Left lung (tissue), 10 donors: ENCODE measurements around the gene PSMD7. TPM values are rescaled to one million over a fixed set of nuclear protein-coding genes. Genes with fewer than 3 reads are reported as not detected.
"Not testable (repeated sequence)": the region's sequence is repeated elsewhere in the genome, so short reads cannot be mapped to it uniquely, and the experiment has no call there.

ENCODE experiments used
- ATAC-seq: fragments of 200-7000 bp; cut with Tn5 transposase; one replicate; pipeline ENCODE4 v1.9.1; 2020; ENCODE audit warnings: moderate library complexity
- DNase-seq, 4 donors: peaks; one replicate each; pipeline ENCODE4 v3.0.0-alpha.2; 2013 to 2020
- H3K27ac ChIP-seq, 2 donors: fragments of 200-600 bp; sonication (generic) in 1 of 2; one replicate each; pipeline versions ENCODE4 v1.5.0 to v1.8.0; 2020 to 2021
- H3K27me3 ChIP-seq, 2 donors: fragments of 200-600 bp; sonication (generic) in 1 of 2; one replicate each; pipeline versions ENCODE4 v1.5.0 to v1.8.0; 2020 to 2021
- H3K36me3 ChIP-seq, 2 donors: fragments of 200-600 bp; sonication (generic) in 1 of 2; one replicate each; pipeline versions ENCODE4 v1.5.0 to v1.8.0; 2020 to 2021
- H3K4me1 ChIP-seq, 2 donors: fragments of 200-600 bp; one replicate each; pipeline ENCODE4 v1.8.0; 2021
- H3K4me3 ChIP-seq, 2 donors: fragments of 200-600 bp; sonication (generic) in 1 of 2; one replicate each; pipeline versions ENCODE4 v1.5.0 to v1.8.0; 2020 to 2021; ENCODE audit warnings: mild to moderate bottlenecking in 1 of 2
- H3K9me3 ChIP-seq, 2 donors: fragments of 200-600 bp; sonication (generic) in 1 of 2; one replicate each; pipeline versions ENCODE4 v1.5.0 to v1.8.0; 2020 to 2021
- intact Hi-C, 2 donors: fragments of 100-400 bp; cut with DNase I; formaldehyde crosslinking; loops; one replicate each; pipeline versions ENCODE4 v1.11.2 to v1.14.2; 2022
- polyA plus RNA-seq, 6 donors: library from polyadenylated mRNA; unstranded; fragments of 120-200 nt; gene quantifications; one replicate each; pipeline ENCODE4 v1.2.1, GENCODE V29; 2013; ENCODE audit not compliant: insufficient read length in 6 of 6
- total RNA-seq, 2 donors: library from RNA; stranded (reverse); fragmentation: NEBNext Ultra II Directional; extraction: Animal tissue kit (Norgen Biotek cat#: 25700); gene quantifications; one replicate each; pipeline ENCODE4 v1.2.1, GENCODE V29; 2021
- TF ChIP-seq, protein P1 (sequence below), 2 donors: fragments of 200-600 bp; sonication (generic) in 1 of 2; IDR thresholded peaks; one replicate each; pipeline versions ENCODE4 v1.5.0 to v1.8.0; 2021; ENCODE audit warnings: antibody characterized with exemption in 2 of 2
- donor health status: DM: no; HTN: yes; CAD: no.
- donor health status: DM: no; HTN: no; CAD: no.

PSMD7 gene
- total and polyA plus RNA-seq, 8 donors, result 50.8 to 85.3 (median 81.1) TPM

DNA sequence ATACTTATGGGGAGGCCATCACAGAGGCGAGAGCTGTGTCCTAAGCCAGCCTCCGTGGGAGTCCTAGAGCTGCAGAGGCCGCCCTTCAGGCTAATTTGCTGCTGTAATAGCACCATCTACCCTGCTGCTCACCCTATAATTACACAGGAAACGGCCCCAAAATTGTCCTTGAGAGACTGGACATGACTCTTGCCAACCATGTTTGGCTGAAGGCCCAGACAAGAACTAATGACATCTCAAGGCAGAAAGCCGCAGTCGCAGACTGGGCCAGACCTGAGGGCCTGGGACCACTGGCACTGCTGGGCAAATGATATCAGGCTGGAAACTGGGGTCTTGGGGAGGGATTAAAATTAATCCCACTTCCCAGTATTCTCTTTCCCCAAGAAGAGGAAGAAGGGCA, 24.1 kb downstream of the PSMD7 start:
- DNase-seq (peak in 1 of 4 donors; percentile 37), ATAC-seq (no peak)
- Histone ChIP-seq H3K27ac (no peak overlapping the region), H3K4me1 (peaks cover 0 to 9% of the 10 kb centered on the region in 2 donors), H3K9me3 (no peaks in the 10 kb centered on the region), H3K4me3 (no peak overlapping the region), H3K27me3 (no peaks in the 10 kb centered on the region), H3K36me3 (peaks cover 0 to 10% of the 10 kb centered on the region in 2 donors)
- intact Hi-C loops, result no loop called here
- TF ChIP-seq, protein P1, sequence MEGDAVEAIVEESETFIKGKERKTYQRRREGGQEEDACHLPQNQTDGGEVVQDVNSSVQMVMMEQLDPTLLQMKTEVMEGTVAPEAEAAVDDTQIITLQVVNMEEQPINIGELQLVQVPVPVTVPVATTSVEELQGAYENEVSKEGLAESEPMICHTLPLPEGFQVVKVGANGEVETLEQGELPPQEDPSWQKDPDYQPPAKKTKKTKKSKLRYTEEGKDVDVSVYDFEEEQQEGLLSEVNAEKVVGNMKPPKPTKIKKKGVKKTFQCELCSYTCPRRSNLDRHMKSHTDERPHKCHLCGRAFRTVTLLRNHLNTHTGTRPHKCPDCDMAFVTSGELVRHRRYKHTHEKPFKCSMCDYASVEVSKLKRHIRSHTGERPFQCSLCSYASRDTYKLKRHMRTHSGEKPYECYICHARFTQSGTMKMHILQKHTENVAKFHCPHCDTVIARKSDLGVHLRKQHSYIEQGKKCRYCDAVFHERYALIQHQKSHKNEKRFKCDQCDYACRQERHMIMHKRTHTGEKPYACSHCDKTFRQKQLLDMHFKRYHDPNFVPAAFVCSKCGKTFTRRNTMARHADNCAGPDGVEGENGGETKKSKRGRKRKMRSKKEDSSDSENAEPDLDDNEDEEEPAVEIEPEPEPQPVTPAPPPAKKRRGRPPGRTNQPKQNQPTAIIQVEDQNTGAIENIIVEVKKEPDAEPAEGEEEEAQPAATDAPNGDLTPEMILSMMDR (IDR thresholded peaks at IDR 0.05), result no peak

DNA sequence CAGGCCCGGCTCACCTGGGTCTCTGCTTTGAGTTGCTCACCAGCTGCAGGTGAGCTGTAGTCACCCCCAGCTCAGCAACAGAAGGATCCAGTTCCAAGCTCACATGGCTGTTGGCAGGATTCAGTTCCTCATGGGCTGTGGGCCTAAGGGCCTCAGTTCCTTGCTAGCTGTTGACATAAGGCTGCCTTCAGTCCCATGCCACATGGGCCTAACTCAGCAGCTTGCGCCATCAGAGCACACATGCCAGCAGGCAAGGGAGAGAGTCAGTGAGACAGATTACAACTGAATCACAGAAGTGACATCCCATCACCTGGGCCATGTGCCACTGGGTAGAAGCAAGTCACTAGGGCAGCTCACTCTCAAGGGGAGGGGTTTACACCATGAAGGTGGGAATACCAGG, 24.7 kb downstream of the PSMD7 start:
- peaks cover 0 to 9% of the 10 kb centered on the region in 2 donors for H3K4me1 ChIP-seq
- TF ChIP-seq, protein P1 (IDR thresholded peaks at IDR 0.05), result no peak
- intact Hi-C loops, result no loop called here
- H3K36me3 ChIP-seq, result peaks cover 0 to 17% of the 10 kb centered on the region in 2 donors
- no peaks in the 10 kb centered on the region for H3K9me3 ChIP-seq
- H3K27me3 ChIP-seq, result no peaks in the 10 kb centered on the region
- no peak for DNase-seq
- H3K4me3 ChIP-seq, result no peak overlapping the region
- no peak overlapping the region for H3K27ac ChIP-seq
- peak; percentile 50 for ATAC-seq

DNA sequence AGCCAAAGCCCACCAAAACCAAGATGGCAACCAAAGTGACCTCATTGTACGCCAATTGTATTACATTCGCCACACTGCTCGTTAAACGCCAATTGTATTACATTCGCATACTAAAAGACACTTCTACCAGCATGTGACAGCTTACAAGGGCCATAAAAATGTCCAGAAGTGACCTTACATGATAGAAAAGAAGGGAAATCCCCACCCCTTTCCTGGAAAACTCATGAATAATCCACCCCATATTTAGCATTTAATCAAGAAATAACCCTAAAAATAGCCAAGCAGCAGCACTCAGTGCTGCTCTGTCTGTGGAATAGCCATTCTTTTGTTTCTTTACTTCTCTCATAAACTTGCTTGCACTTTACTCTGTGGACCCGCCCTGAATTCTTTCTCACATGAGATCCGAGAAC, 25.7 kb downstream of the PSMD7 start:
- ATAC-seq (peak; percentile 48), DNase-seq (no peak)
- Histone ChIP-seq H3K9me3 (no peaks in the 10 kb centered on the region), H3K27ac (peak overlapping the region; percentile 31 to 39), H3K27me3 (no peaks in the 10 kb centered on the region), H3K4me3 (no peak overlapping the region), H3K4me1 (peaks cover 0 to 9% of the 10 kb centered on the region in 2 donors), H3K36me3 (peaks cover 0 to 26% of the 10 kb centered on the region in 2 donors)
- TF ChIP-seq, protein P1 (IDR thresholded peaks at IDR 0.05), result no peak
- intact Hi-C loops, result no loop called here

DNA sequence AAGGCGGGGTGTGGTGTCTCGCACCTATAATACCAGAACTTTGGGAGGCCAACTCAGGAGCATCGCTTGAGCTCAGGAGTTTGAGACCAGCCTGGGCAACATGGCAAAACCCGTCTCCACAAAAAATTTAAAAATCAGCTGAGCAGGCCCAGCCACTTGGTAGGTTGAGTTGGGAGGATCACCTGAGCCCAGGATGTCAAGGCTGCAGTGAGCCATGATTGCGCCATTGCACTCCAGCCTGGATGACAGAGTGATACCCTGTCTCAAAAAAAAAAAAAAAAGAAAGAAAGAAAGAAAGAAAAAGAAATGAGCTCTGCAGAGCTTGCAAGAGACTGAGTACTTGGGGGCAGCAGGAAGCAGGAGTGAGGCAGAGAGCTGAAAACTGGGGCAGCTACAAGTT, 28.2 kb downstream of the PSMD7 start:
- H3K9me3 ChIP-seq, H3K4me3 ChIP-seq, ATAC-seq, intact Hi-C loops, H3K27ac ChIP-seq, DNase-seq, H3K27me3 ChIP-seq, H3K4me1 ChIP-seq: not testable (repeated sequence)
- H3K36me3 ChIP-seq, result peaks cover 0 to 41% of the 10 kb centered on the region in 2 donors

DNA sequence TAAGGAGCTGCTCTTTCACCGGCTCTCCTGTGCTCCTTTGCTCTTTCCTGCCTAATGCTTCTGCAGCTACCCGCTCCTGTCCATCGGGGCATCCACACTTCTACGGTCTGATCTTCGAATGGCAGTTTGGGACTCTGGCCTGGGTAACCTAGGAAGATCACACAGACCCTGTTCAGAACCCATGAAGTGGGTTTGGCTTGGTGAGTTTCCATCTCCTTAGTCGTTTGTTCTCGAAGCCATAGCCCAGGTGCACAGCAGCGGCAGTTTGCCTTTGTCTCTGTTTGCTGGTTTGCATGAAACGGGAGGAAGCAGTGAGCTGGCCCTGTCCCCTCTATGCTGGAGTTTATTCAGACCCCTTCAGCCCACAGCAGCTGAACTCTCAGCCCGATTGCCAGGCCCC, 29.0 kb downstream of the PSMD7 start:
- Histone ChIP-seq H3K27me3 (no peaks in the 10 kb centered on the region), H3K4me1 (peaks cover 0 to 9% of the 10 kb centered on the region in 2 donors), H3K27ac (no peak overlapping the region), H3K9me3 (no peaks in the 10 kb centered on the region), H3K4me3 (no peak overlapping the region), H3K36me3 (peaks cover 0 to 48% of the 10 kb centered on the region in 2 donors)
- ATAC-seq, result no peak
- no peak for DNase-seq
- TF ChIP-seq, protein P1 (IDR thresholded peaks at IDR 0.05), result no peak
- intact Hi-C loops, result no loop called here

DNA sequence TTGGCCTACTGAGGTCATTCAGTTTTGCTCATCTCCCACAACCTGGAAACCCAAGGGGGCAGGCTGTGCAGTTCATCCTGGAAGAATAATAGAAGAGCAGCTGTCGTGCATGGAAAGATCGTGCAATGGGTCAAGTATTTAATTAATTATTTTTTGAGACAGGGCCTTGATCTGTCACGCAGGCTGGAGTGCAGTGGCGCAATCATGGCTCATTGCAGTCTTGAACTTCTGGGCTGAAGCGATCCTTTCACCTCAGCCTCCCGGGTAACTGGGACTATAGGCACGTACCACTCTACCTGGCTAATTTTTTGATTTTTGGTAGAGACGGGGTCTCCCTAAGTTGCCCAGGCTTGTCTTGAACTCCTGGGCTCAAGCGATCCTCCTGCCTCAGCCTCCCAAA, 31.7 kb downstream of the PSMD7 start:
- H3K9me3 ChIP-seq, intact Hi-C loops, H3K4me3 ChIP-seq, H3K27me3 ChIP-seq, H3K27ac ChIP-seq, ATAC-seq, H3K4me1 ChIP-seq, DNase-seq: not testable (repeated sequence)
- H3K36me3 ChIP-seq, result peaks cover 0 to 75% of the 10 kb centered on the region in 2 donors

DNA sequence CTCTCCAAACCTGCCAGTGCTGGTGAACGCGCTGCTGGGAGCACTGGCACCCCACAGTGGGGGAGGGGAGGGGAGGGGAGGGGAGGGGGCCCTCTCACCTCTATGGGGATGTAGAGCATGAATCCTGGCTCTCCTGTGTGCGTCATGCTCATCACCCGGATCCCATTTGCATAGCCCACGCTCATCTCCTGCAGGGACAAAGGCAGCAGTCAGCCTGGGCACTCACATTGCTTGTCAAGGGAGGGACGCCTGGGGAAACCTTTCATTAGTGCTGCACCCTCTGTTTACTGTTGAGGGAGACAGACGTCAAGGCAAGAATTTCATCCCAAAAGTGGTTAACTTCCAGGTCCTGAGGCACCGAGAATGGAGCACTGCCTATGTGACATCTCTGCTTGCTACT, 35.9 kb downstream of the PSMD7 start:
- peaks cover 0 to 73% of the 10 kb centered on the region in 2 donors for H3K36me3 ChIP-seq
- H3K27ac ChIP-seq, DNase-seq, intact Hi-C loops, H3K9me3 ChIP-seq, H3K27me3 ChIP-seq, ATAC-seq, H3K4me3 ChIP-seq, H3K4me1 ChIP-seq: not testable (repeated sequence)

DNA sequence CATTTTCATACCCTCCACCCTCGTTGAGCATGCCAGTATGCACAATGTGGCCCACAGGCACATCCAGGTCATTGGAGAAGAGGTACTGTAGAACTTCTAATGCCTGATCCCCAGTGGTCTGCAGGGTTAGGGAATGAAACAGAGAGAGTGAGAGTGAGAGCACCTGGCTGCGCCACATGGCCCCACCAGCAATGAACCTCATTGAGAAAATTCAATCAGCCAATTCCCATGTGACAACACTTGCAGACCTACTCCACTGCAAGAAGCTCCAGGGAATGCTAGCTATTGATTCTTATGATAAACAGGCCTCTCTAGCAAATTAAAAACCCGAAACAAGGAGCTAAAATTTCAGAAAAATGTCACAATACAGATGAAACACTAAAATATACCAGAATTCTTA, 40.9 kb downstream of the PSMD7 start:
- H3K4me3 ChIP-seq, ATAC-seq, intact Hi-C loops, H3K27me3 ChIP-seq, DNase-seq, H3K27ac ChIP-seq, H3K9me3 ChIP-seq, H3K4me1 ChIP-seq: not testable (repeated sequence)
- H3K36me3 ChIP-seq, result peaks cover 0 to 80% of the 10 kb centered on the region in 2 donors

DNA sequence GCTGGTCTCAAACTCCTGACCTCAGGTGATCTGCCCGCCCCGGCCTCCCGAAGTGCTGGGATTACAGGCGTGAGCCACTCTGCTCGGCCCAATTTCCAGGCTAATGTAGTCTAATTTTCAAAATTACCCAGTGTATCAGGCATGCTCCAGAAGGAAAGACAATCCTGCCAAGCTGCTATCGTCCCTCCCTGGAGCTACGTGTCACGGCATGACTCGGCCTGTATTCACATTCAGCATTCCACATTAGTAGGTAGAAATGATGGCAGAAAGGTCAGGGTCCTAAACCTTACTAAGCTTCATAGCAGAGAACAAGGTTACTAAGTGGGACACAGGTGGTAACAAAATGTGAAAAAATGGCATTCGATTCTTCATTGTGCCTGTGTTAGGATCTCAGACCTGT, 42.6 kb downstream of the PSMD7 start:
- not testable (repeated sequence) for ATAC-seq

DNA sequence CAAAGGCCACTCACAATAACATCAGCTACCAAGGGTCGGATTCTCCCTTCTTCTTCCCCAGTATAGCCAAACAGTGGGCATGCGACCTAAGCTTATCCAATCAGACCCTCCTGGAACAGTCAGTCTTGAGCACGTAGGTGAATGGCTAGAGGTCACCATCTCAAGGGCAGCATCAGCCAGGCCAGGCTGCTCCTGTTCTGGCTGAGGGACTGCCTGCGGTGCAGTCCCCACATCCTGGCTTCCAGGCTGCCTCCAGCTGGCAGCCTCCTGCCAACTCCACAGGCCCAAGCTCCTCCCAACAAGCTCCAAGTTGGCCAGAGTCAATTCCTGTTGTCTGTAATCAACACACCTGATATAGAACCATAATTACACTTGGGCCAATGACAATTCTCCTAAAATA, 56.4 kb downstream of the PSMD7 start:
- intact Hi-C loops, result not testable (repeated sequence)

More for the DNA sequence above, 42.6 kb downstream of the PSMD7 start:
- DNase-seq, intact Hi-C loops, H3K4me1 ChIP-seq, H3K27me3 ChIP-seq, H3K4me3 ChIP-seq, H3K9me3 ChIP-seq, H3K27ac ChIP-seq: not testable (repeated sequence)
- peaks cover 0 to 88% of the 10 kb centered on the region in 2 donors for H3K36me3 ChIP-seq

More for the DNA sequence above, 56.4 kb downstream of the PSMD7 start:
- H3K27ac ChIP-seq, H3K4me3 ChIP-seq, H3K4me1 ChIP-seq, ATAC-seq, H3K9me3 ChIP-seq, DNase-seq, H3K27me3 ChIP-seq: not testable (repeated sequence)
- H3K36me3 ChIP-seq, result peaks cover 3 to 82% of the 10 kb centered on the region in 2 donors
